ENCODE data around the gene RNF222. TPM values are rescaled to one million over a fixed set of nuclear protein-coding genes. Genes with fewer than 3 reads are reported as not detected.

RNF222 gene
- polyA plus RNA-seq, 1 donor (not counting 4 experiments of a cell fraction or from before 2014, with no cell fraction given): 0.18 TPM

DNA sequence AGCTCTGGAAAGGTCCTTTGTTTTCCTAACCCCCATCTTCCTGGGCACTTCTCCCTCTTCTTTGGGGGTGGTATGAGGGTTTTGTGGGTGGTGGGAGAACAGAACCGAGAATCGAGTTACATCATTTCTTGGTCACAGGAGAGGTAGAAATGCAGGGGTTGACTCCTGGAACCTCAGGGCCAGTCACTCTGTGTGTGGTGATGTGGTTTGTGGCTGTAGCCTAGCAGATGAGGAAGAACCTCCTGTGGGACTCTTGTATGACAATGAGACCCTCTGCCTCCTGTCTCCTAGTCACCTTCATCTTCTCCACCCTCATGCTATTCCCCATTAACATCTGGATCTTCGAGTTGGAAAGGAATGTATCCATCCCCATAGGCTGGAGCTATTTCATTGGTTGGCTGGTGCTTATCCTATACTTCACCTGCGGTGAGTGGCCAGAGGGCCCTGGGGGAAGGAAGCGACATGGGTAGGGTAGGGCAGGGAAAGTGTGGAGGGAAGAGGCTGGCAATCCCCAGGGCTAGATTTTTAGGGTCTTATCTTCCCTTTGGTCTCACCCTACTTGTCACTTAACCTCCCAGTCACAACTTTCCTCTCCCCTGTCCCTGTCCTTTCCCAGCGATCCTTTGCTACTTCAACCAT lies 52.5 kb downstream of the RNF222 start:
- TF ChIP-seq EZH2 (IDR thresholded peaks at IDR 0.05; ENCODE audit: low read length): no peak
- TF ChIP-seq, protein P1, sequence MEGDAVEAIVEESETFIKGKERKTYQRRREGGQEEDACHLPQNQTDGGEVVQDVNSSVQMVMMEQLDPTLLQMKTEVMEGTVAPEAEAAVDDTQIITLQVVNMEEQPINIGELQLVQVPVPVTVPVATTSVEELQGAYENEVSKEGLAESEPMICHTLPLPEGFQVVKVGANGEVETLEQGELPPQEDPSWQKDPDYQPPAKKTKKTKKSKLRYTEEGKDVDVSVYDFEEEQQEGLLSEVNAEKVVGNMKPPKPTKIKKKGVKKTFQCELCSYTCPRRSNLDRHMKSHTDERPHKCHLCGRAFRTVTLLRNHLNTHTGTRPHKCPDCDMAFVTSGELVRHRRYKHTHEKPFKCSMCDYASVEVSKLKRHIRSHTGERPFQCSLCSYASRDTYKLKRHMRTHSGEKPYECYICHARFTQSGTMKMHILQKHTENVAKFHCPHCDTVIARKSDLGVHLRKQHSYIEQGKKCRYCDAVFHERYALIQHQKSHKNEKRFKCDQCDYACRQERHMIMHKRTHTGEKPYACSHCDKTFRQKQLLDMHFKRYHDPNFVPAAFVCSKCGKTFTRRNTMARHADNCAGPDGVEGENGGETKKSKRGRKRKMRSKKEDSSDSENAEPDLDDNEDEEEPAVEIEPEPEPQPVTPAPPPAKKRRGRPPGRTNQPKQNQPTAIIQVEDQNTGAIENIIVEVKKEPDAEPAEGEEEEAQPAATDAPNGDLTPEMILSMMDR (optimal IDR thresholded peaks at IDR 0.05 in 1 of 3, IDR thresholded peaks at IDR 0.05 in 1 of 3, conservative IDR thresholded peaks at IDR 0.05 in 1 of 3; ENCODE audit: extremely low read depth in 1 of 3, insufficient read depth in 2 of 3, low read length in 3 of 3): no peak
- no peaks in the 10 kb centered on the region for H3K79me2 ChIP-seq (ENCODE audit: control insufficient read depth, insufficient read depth, low read length)
- H3K27me3 ChIP-seq (ENCODE audit: control insufficient read depth, extremely low read depth, insufficient read depth, low read length): peaks cover 10% of the 10 kb centered on the region
- H3K4me3 ChIP-seq (ENCODE audit: control insufficient read depth in 2 of 3, extremely low read depth in 1 of 3, insufficient read depth in 2 of 3, low read depth in 1 of 3, low read length in 3 of 3): no peak overlapping the region
- H3K4me1 ChIP-seq (ENCODE audit: control insufficient read depth, extremely low read depth, insufficient read depth, low read length): no peaks in the 10 kb centered on the region
- dilution Hi-C loops (cut with MboI; ENCODE audit: extremely low pct_ligation_motif_present, low sequenced_read_pairs): no loop called here
- no peak overlapping the region for H2AFZ ChIP-seq (ENCODE audit: control insufficient read depth, low read length)
- no peaks in the 10 kb centered on the region for H3K36me3 ChIP-seq (ENCODE audit: control insufficient read depth in 2 of 2, extremely low read depth in 1 of 2, insufficient read depth in 2 of 2, low read length in 2 of 2)
- H3K9me1 ChIP-seq (ENCODE audit: control insufficient read depth, extremely low read depth, insufficient read depth, low read length): no peaks in the 10 kb centered on the region
- no peak overlapping the region for H3K27ac ChIP-seq (ENCODE audit: control insufficient read depth, insufficient read depth, low read length)
- H3K4me2 ChIP-seq (ENCODE audit: control insufficient read depth, extremely low read depth, insufficient read depth, low read depth, low read length): no peak overlapping the region
- no peaks in the 10 kb centered on the region for H3K9me3 ChIP-seq (ENCODE audit: control insufficient read depth, low read depth, low read length)
- H4K20me1 ChIP-seq (ENCODE audit: control insufficient read depth, extremely low read depth, insufficient read depth, low read length): no peaks in the 10 kb centered on the region
- no peak overlapping the region for H3K9ac ChIP-seq (ENCODE audit: control insufficient read depth, extremely low read depth, insufficient read depth, low read length)
- FAIRE-seq (no peak), DNase-seq (ENCODE audit: low read depth, low spot score) (no peak)

- Histone ChIP-seq H3K4me1 (ENCODE audit: control insufficient read depth, extremely low read depth, insufficient read depth, low read length) (no peaks in the 10 kb centered on the region), H3K27me3 (ENCODE audit: control insufficient read depth, extremely low read depth, insufficient read depth, low read length) (peaks cover 10% of the 10 kb centered on the region), H3K4me2 (ENCODE audit: control insufficient read depth, extremely low read depth, insufficient read depth, low read depth, low read length) (no peak overlapping the region), H4K20me1 (ENCODE audit: control insufficient read depth, extremely low read depth, insufficient read depth, low read length) (no peaks in the 10 kb centered on the region), H3K27ac (ENCODE audit: control insufficient read depth, insufficient read depth, low read length) (no peak overlapping the region), H3K9me1 (ENCODE audit: control insufficient read depth, extremely low read depth, insufficient read depth, low read length) (no peaks in the 10 kb centered on the region), H2AFZ (ENCODE audit: control insufficient read depth, low read length) (no peak overlapping the region), H3K9ac (ENCODE audit: control insufficient read depth, extremely low read depth, insufficient read depth, low read length) (no peak overlapping the region), H3K36me3 (ENCODE audit: control insufficient read depth in 2 of 2, extremely low read depth in 1 of 2, insufficient read depth in 2 of 2, low read length in 2 of 2) (no peaks in the 10 kb centered on the region), H3K9me3 (ENCODE audit: control insufficient read depth, low read depth, low read length) (no peaks in the 10 kb centered on the region), H3K4me3 (ENCODE audit: control insufficient read depth in 2 of 3, extremely low read depth in 1 of 3, insufficient read depth in 2 of 3, low read depth in 1 of 3, low read length in 3 of 3) (no peak overlapping the region), H3K79me2 (ENCODE audit: control insufficient read depth, insufficient read depth, low read length) (no peaks in the 10 kb centered on the region)
- FAIRE-seq: no peak
- dilution Hi-C loops (cut with MboI; ENCODE audit: extremely low pct_ligation_motif_present, low sequenced_read_pairs): no loop called here
- no peak for DNase-seq (ENCODE audit: low read depth, low spot score)
- TF ChIP-seq, protein P1 (optimal IDR thresholded peaks at IDR 0.05 in 1 of 3, IDR thresholded peaks at IDR 0.05 in 1 of 3, conservative IDR thresholded peaks at IDR 0.05 in 1 of 3; ENCODE audit: extremely low read depth in 1 of 3, insufficient read depth in 2 of 3, low read length in 3 of 3): no peak
- TF ChIP-seq EZH2 (IDR thresholded peaks at IDR 0.05; ENCODE audit: low read length): no peak
Measured at GRCh38 chr17:8341456-8341855, 56.2 kb downstream of the RNF222 start.

Other genes with a start within 250 kb of the RNF222 start
- gene PER1, start 245.4 kb downstream of the RNF222 start, polyA plus RNA-seq: 14.4 to 15.2 TPM (median 15.1 TPM) in 3 replicates
- gene VAMP2, start 234.9 kb downstream of the RNF222 start, polyA plus RNA-seq: 8.1 to 10.4 TPM (median 9.8 TPM) in 3 replicates
- gene TMEM107, start 221.4 kb downstream of the RNF222 start, polyA plus RNA-seq: 16.2 to 21.8 TPM (median 19.0 TPM) in 3 replicates
- 4.2 to 6.3 TPM (median 5.5 TPM) in 3 replicates for gene BORCS6, start 207.6 kb downstream of the RNF222 start, polyA plus RNA-seq
- gene AURKB, start 187.3 kb downstream of the RNF222 start, polyA plus RNA-seq: 1.4 to 28.2 TPM (median 12.6 TPM) in 3 replicates
- gene CTC1, start 149.8 kb downstream of the RNF222 start, polyA plus RNA-seq: 7.4 to 17.7 TPM (median 12.1 TPM) in 3 replicates
- 10.3 to 14.1 TPM (median 13.5 TPM) in 3 replicates for gene PFAS, start 148.5 kb downstream of the RNF222 start, polyA plus RNA-seq
- 21.3 to 28.7 TPM (median 24.4 TPM) in 3 replicates for gene RANGRF, start 109.2 kb downstream of the RNF222 start, polyA plus RNA-seq
- 0.71 to 1.3 TPM (median 1.1 TPM) in 3 replicates for gene SLC25A35, start 102.4 kb downstream of the RNF222 start, polyA plus RNA-seq
- not detected in 3 replicates for gene ARHGEF15, start 87.6 kb downstream of the RNF222 start, polyA plus RNA-seq
- not detected in 3 replicates for gene ODF4, start 58.0 kb downstream of the RNF222 start, polyA plus RNA-seq
- 4,206 to 5,909 TPM (median 4,505 TPM) in 3 replicates for gene RPL26, start 14.6 kb downstream of the RNF222 start, polyA plus RNA-seq
- 65.4 to 77.4 TPM (median 76.8 TPM) in 3 replicates for gene NDEL1, start 38.1 kb upstream of the RNF222 start, polyA plus RNA-seq
- 17.0 to 26.2 TPM (median 21.2 TPM) in 3 replicates for gene MYH10, start 232.9 kb upstream of the RNF222 start, polyA plus RNA-seq